Stimulated activated CD8-positive, alpha-beta memory T cell treated with anti-CD3 and anti-CD28 coated beads, Interleukin-4, amount 100 ng/mL, for 24 hours (primary cell): ENCODE measurements around the gene FNTB.

ENCODE experiments used
- DNase-seq: peaks from one replicate; pipeline ENCODE4 v3.0.0-alpha.2; 2020; ENCODE audit warnings: low read depth

The FNTB gene

GRCh38 chr14:64986648-64987437 is at the start of gene FNTB:
Gene FNTB (plus strand): TSS chr14:64986895. CDS start chr14:64986954, 59 bp downstream.
- DNase-seq = peak; percentile 86

GRCh38 chr14:64937171-64937820 is 49.4 kb upstream of the FNTB start:
- DNase-seq = no peak

- no peak for DNase-seq
Observed at GRCh38 chr14:64937821-64938193, 48.9 kb upstream of the FNTB start.

GRCh38 chr14:64938972-64939816 is 47.5 kb upstream of the FNTB start:
- no peak for DNase-seq

- no peak for DNase-seq
Observed at GRCh38 chr14:64939817-64940190, 46.9 kb upstream of the FNTB start.

GRCh38 chr14:64940336-64940910 is 46.3 kb upstream of the FNTB start:
- DNase-seq = no peak

- no peak for DNase-seq
Observed at GRCh38 chr14:64942531-64943111, 44.1 kb upstream of the FNTB start, which contains the start of gene GPX2. Gene GPX2 (minus strand): TSS chr14:64942745. CDS start chr14:64942726, 19 bp downstream.

- no peak for DNase-seq
Observed at GRCh38 chr14:64943556-64943955, 43.1 kb upstream of the FNTB start.

GRCh38 chr14:64944041-64944440 is 42.7 kb upstream of the FNTB start:
- no peak for DNase-seq

GRCh38 chr14:64944861-64945260 is 41.8 kb upstream of the FNTB start:
- no peak for DNase-seq

- DNase-seq = no peak
Observed at GRCh38 chr14:64945431-64946178, 41.1 kb upstream of the FNTB start.

GRCh38 chr14:64946310-64947045 is 40.2 kb upstream of the FNTB start:
- no peak for DNase-seq

GRCh38 chr14:64947710-64948611 is 38.7 kb upstream of the FNTB start:
- DNase-seq = no peak

- DNase-seq = no peak
Observed at GRCh38 chr14:64948612-64949210, 38.0 kb upstream of the FNTB start.

GRCh38 chr14:64950889-64951288 is 35.8 kb upstream of the FNTB start:
- no peak for DNase-seq

- no peak for DNase-seq
Observed at GRCh38 chr14:64951291-64951690, 35.4 kb upstream of the FNTB start.

- DNase-seq = no peak
Observed at GRCh38 chr14:64951724-64952123, 35.0 kb upstream of the FNTB start.

GRCh38 chr14:64952598-64953309 is 33.9 kb upstream of the FNTB start:
- DNase-seq = no peak
